ENCODE results near the gene DOC2B. TPM values are rescaled to one million over a fixed set of nuclear protein-coding genes. Genes with fewer than 3 reads are reported as not detected.
"Not testable (repeated sequence)": the region's sequence is repeated elsewhere in the genome, so short reads cannot be mapped to it uniquely, and the experiment has no call there.

The DOC2B gene
- total RNA-seq, 2 donors from 2014 or later = 11.9 to 18.5 TPM

DNA sequence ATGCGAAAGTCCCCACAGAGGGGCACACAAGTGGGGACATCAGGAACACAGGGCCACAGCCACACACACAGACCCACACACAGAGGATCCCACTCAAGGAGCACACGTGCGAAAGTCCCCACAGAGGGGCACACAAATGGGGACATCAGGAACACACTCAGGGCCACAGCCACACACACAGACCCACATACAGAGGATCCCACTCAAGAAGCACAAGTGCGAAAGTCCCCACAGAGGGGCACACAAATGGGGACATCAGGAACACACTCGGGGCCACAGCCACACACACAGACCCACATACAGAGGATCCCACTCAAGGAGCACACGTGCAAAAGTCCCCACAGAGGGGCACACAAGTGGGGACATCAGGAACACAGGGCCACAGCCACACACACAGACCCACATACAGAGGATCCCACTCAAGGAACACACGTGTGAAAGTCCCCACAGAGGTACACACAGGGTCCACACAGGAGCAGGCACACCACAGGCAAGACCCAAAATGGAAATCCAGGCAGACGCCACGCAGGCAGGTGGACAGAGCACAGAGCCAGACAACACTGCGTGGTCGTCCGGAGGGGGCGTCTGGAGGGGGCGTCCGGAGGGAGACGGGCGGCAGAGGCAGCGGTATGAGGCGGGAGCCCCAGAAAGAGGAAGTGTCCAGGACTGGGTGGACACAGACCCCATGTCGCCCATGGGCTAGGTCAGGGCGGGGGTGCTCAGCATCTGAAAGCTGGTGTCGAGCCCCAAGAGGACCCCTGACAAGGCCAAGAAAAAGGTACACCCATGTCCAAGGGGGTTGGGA is 41.8 kb downstream of the DOC2B start:
- DNase-seq (ENCODE audit: low spot score) = not testable (repeated sequence)
- intact Hi-C loops (cut with DNase I) = loop anchor here in 1 of 2 donors (5.0 kb wide), 1 partner anchor 253 kb away; no protein-coding TSS in a partner anchor

DNA sequence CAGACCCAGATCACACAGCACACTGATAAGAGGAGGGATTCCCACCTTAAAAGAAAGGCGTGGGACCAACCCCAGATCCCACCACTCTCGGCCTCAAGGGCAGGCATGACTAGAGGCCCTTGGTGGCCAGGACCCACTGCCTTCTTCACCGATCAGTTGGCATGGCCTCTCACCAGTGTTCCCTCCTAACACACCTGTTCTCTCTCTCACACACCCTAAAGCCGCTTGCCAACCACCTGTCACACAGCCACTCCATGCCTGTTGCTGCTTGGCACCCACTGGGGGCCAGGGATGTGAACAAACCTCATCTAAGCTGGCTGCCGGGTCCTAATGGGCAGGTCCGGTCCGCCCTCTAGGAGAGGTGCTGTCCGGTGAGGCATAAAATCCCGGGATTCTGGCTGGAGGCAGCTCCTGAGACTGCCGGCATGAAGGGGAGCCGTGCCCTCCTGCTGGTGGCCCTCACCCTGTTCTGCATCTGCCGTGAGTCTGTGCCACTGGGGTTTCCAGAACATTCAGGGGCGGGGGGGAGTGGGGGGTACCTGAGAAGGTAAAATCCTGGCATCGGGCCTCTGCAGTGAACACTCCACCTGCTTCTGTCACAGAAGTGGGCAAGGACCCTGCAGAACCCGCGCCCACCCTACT is 44.2 kb downstream of the DOC2B start, which contains the start of gene SCGB1C2:
Gene SCGB1C2, plus strand, starts transcription at position 404 of the 642 bp plus-strand sequence. Its CDS starts 22 bp downstream, at position 426.
- intact Hi-C loops (cut with DNase I) = not testable (repeated sequence)

DNA sequence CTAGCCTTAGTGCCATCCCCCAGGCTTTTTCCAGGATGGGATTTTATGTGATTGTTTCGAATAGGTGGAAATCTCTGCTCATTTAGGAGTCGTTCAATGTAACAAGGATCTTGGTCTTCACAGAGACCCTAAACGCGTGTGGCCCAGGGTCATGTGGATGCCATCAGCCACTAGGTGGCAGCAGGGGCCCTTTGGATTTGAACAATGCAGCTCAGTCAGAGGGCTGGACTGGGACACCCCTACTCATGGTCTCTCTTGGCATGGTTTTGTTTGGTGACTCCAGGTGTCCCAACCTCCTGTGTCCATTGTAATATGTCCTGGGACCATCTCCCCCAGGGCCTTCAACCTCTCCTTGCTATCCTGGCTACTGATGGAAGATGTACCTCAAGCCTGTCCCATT is 44.9 kb downstream of the DOC2B start:
- intact Hi-C loops (cut with DNase I) = not testable (repeated sequence)
- peak; percentile 81 for DNase-seq (ENCODE audit: low spot score)

More for the DNA sequence above, 44.2 kb downstream of the DOC2B start, which contains the start of gene SCGB1C2:
- not testable (repeated sequence) for DNase-seq (ENCODE audit: low spot score)

DNA sequence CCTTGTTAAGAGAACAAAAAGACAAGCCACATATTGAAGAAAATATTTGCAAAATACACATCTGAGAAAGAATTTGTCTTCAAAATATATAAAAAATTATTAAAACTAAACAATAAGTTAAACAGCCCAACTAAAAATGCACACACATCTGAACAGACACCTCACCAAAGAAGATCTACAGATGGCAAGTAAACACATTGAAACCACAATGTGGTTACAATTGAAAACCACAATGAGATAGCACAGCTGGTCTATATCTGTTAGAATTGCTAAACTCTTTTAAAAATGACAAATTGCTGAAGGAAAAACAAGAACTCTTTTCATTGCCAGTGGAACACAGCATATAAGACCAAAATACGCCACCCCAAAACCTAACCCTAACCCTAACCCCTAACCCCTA is 45.6 kb downstream of the DOC2B start:
- intact Hi-C loops (cut with DNase I); DNase-seq (ENCODE audit: low spot score): not testable (repeated sequence)

DNA sequence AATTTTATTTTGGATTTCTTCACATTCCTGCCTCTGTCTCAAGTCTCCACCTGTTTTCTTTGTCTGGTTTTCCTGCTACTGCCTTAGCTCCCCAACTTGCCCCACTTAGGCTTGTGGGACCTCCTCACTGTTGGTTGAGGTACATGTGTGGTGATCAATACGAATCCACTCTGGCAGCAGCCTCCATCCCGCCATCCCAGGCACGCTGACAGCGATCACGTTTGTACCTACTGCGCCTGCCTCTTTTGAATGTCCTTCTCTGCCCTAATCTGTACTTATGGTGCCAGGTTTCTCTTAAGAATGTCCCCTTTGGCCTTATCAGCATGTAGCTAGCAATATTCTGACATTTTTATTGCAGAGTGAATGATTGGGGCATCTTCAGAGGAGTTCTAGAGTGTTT is 46.4 kb downstream of the DOC2B start:
- DNase-seq (ENCODE audit: low spot score); intact Hi-C loops (cut with DNase I): not testable (repeated sequence)

DNA sequence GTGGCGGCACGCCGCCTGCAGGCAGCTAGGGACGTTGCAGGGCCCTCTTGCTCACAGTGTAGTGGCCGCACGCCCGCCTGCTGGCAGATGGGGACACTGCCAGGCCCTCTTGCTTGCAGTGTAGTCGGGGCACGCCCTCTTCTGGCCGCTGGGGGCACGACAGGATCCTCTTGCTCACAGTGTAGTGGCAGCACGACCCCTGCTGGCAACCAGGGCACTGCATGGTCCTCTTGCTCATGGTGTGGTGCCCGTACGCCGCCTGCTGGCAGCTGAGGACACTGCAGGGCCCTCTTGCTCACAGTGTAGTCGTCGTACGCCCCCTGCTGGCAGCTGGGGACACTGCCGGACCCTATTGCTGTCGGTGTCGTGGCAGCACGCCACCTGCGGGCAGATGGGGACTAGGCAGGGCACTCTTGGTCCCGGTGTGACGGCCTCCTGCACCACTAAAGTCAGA is 47.1 kb downstream of the DOC2B start:
- DNase-seq (ENCODE audit: low spot score) = peak; percentile 72
- intact Hi-C loops (cut with DNase I) = not testable (repeated sequence)

DNA sequence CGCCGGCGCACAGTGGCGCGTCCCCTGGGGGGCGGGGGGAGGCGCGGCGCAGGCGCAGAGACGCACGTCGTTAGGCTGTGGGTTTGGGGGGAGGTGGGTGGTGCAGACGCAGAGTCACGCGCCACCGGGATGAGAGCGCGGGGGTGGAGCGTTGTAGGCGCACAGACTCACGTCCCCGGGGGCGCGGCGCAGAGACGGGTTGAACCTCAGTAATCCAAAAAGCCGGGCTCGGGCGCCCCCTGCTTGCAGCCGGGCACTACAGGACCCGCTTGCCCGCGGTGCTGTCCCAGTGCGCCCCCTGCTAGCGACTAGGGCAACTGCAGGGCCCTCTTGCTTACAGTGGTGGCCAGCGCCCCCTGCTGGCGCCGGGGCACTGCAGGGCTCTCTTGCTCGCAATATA is 47.5 kb downstream of the DOC2B start:
- DNase-seq (ENCODE audit: low spot score) = peak; percentile 75
- intact Hi-C loops (cut with DNase I) = not testable (repeated sequence)

DNA sequence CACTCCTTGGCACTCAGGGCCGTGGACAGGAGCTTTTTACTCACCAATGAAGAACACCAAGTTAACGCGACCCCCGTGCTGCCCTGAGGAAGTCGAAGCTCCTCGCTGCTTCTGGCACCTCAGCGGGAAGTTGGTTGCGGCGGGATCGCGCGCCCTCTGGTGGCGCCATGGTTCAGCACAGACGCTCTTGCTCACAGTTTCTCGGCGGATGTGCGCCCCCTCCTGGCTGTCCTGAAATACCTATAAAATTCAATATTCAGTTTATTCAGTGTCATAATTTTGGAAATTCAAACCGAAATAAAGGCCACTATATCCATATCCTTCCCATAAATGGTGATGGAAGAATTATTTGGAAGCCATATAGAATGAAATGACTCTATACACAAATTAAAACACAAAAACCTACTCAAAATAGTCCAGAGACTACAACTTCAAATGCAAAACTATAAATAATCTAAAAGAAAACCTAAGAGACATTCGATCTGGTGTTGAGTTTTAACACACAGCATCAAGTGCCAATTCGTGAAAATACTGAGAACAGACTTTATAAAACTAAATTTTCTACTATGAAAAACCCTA is 63.0 kb downstream of the DOC2B start:
- DNase-seq (ENCODE audit: low spot score); intact Hi-C loops (cut with DNase I): not testable (repeated sequence)

DNA sequence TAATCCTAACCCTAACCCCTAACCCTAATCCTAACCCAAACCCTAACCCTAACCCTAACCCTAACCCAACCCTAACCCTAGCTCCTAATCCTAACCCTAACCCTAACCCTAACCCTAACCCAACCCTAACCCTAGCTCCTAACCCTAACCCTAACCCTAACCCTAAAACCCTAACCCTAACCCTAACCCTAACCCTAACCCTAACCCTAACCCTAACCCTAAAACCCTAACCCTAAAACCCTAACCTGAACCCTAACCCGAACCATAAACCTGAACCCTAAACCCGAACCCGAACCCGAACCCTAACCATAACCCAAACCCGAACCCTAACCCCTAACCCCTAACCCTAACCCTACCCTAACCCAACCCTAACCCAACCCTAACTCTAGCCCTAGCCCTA is 68.3 kb downstream of the DOC2B start:
- DNase-seq (ENCODE audit: low spot score); intact Hi-C loops (cut with DNase I): not testable (repeated sequence)

Other genes with a start within 250 kb of the DOC2B start
- not detected for gene SCGB1C2, start 44.1 kb downstream of the DOC2B start, total RNA-seq
- gene RPH3AL, start 171.2 kb upstream of the DOC2B start, total RNA-seq = 10 to 100 TPM in 1 of 2 donors, 1 to 10 TPM in 1; 9.7 to 11.2 TPM